ENCODE measurements around the gene SAMD4A.
"Not testable (repeated sequence)": the region's sequence is repeated elsewhere in the genome, so short reads cannot be mapped to it uniquely, and the experiment has no call there.

SAMD4A gene

DNA sequence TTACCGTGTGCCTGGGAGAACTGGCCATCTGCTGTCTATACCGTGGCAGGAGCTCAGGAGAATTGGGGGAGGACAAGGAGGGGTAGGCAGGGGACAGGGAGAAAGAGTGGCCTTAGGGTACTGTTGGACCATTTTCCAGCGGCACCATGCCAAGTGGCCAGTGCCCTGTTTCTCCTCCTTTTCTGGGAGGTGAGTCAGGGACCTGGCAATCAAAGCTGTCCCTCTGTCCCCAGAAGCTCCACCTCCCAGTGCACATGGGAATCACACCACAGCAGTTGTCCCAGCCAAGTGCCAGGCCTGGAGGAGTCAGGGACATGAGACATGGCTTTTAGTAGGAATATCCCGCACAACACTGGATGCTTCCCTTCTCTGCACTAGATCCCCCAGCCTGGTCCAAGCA is 217.7 kb downstream of the SAMD4A start:
- no peak for DNase-seq

GRCh38 chr14:54785136-54785777 is 218.3 kb downstream of the SAMD4A start:
- no peak for DNase-seq

- no peak for DNase-seq
These were observed 219.1 kb downstream of the SAMD4A start for GRCh38 chr14:54785778-54786770.

GRCh38 chr14:54786838-54787237 is 219.9 kb downstream of the SAMD4A start:
- no peak for DNase-seq

GRCh38 chr14:54787261-54787660 is 220.3 kb downstream of the SAMD4A start:
- DNase-seq: no peak

DNA sequence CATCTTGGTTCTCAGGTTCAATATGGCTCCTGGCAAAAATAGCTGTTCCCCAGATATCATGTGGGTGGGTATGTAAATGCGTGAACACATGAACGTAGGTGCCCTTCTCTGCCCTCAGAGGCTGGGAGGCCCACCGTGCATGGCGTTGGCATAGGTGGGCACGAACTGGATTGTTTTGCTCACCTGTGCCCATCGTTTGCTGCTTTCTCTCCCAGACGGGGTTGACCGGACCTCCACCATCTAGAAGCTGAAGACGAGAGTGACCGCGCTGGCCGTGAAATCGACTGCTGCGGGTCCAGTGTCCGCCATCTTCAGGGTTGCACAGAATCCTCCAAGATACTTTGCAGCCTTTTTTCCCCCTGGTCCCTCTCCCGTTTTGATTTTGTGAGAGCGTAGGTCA is 221.8 kb downstream of the SAMD4A start:
- no peak for DNase-seq

DNA sequence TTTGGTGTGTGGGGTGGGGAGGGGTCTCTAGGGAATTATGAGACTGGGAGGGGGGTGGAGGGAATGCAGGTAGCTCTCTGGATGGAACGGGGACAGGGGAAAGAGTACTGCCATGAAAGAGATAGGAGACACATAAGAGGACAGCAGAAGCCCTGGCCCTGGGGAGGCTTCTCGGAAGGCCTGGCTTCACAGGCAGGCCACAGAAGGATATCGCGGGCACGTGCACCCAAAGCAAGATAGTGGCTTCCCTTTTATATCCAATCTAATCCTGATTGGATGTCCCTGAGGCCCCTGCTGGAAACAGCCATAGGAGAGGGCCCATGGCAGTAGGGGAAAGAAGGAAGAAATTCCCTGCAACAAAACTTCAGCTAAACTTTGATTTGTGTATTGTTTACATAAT is 222.2 kb downstream of the SAMD4A start:
- DNase-seq: no peak

GRCh38 chr14:54789781-54790480 is 223.0 kb downstream of the SAMD4A start:
- DNase-seq: no peak

GRCh38 chr14:54791001-54791400 is 224.1 kb downstream of the SAMD4A start:
- no peak for DNase-seq

DNA sequence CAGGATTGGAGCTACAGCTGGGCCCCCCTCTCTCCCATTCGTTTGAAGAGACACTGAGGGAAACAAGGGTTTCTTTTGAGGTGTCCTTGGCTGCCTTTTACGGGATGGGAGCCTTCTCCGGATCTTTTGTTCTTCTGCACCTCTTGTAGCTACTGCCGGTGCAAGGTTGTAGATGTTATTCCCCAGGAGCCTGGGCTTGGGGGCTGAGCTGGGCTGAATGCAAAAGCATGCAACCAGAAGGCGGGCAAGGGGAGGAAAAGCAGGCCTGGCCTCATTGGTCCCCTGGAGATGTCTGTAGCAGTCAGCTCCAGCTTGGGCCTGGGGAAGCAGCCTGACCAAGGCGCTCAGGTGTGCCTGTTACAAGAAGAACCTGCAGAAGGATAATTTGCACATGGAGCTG is 225.4 kb downstream of the SAMD4A start:
- no peak for DNase-seq

GRCh38 chr14:54794159-54794558 is 227.2 kb downstream of the SAMD4A start:
- no peak for DNase-seq

- DNase-seq: no peak
These were observed 227.9 kb downstream of the SAMD4A start for GRCh38 chr14:54794796-54795195.

- DNase-seq: no peak
These were observed 230.0 kb downstream of the SAMD4A start for GRCh38 chr14:54796961-54797360.

GRCh38 chr14:54797556-54797955 is 230.6 kb downstream of the SAMD4A start:
- no peak for DNase-seq

DNA sequence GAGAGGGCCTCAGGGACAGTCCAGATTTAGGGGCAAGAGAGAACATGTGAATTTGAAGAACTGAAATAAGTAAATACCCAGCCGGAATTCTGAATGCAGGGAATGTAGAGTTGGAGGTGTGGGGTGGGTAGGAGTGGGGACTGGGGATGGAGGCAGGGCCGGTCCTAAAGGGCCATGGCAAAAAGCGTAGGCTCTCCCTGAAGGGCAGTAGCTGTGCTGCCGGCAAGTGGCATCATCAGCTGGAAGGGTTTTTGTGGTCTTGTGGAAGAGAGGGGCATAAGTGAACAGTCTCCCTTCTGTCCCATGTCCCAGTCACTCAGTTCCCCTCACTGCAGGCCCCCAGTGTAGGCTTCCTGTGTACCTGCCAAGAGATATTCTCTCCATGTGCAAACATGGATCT is 231.1 kb downstream of the SAMD4A start:
- no peak for DNase-seq

- no peak for DNase-seq
These were observed 231.7 kb downstream of the SAMD4A start for GRCh38 chr14:54798465-54799124.

GRCh38 chr14:54801482-54801881 is 234.6 kb downstream of the SAMD4A start:
- not testable (repeated sequence) for DNase-seq

GRCh38 chr14:54803396-54803795 is 236.5 kb downstream of the SAMD4A start:
- DNase-seq: no peak

- no peak for DNase-seq
These were observed 237.1 kb downstream of the SAMD4A start for GRCh38 chr14:54803926-54804537.

- DNase-seq: no peak
These were observed 237.7 kb downstream of the SAMD4A start for GRCh38 chr14:54804538-54805041.

GRCh38 chr14:54805070-54805444 is 238.1 kb downstream of the SAMD4A start:
- DNase-seq: no peak

Measured in effector CD8-positive, alpha-beta T cell (primary cell).